ENCODE measurements around the gene MYO1F.
A peak's percentile ranks its signal among the peaks of the same experiment; 100 is the strongest.

DNA sequence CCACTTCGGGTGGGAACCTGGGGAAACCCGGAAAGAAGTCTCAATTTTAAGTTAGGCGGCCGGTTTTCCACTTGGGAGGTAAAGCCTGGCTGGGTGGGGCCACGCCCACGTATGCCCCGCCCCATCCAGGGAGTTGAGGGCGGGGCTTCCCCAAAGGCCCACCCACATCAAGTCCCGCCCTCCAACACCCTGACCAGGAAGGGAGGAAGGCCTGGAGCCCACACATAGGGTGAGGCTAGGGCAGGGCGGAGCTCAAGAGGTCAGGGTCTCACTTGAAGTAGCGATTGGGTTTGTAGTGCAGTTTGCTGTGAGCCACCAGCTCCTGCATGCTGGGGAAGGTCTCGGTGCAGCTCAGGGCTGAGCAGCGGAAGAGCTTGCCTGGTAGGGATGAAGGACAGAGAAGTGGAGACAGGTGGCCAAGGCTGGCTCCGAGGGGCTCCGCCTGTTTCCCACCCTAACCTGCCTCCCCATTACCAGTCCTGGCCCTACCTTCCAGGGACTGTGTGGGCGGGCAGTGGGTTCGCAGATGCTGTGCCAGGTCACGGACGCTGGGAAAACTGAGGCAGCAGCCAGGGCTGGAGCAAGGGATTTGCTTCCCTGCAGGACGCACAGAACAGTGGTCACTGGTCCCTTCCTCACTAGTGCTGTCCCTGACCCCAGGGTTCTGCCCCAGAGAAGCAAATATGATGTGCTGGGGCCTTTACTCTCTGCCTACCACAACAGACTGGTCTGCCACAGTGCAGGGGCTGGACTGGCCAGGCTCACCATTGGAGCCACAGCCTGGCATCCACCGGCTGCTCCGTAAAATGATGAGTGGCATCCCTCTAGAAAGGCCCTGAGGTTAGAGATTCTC lies 64.9 kb downstream of the MYO1F start:
- TF ChIP-seq, protein P1, sequence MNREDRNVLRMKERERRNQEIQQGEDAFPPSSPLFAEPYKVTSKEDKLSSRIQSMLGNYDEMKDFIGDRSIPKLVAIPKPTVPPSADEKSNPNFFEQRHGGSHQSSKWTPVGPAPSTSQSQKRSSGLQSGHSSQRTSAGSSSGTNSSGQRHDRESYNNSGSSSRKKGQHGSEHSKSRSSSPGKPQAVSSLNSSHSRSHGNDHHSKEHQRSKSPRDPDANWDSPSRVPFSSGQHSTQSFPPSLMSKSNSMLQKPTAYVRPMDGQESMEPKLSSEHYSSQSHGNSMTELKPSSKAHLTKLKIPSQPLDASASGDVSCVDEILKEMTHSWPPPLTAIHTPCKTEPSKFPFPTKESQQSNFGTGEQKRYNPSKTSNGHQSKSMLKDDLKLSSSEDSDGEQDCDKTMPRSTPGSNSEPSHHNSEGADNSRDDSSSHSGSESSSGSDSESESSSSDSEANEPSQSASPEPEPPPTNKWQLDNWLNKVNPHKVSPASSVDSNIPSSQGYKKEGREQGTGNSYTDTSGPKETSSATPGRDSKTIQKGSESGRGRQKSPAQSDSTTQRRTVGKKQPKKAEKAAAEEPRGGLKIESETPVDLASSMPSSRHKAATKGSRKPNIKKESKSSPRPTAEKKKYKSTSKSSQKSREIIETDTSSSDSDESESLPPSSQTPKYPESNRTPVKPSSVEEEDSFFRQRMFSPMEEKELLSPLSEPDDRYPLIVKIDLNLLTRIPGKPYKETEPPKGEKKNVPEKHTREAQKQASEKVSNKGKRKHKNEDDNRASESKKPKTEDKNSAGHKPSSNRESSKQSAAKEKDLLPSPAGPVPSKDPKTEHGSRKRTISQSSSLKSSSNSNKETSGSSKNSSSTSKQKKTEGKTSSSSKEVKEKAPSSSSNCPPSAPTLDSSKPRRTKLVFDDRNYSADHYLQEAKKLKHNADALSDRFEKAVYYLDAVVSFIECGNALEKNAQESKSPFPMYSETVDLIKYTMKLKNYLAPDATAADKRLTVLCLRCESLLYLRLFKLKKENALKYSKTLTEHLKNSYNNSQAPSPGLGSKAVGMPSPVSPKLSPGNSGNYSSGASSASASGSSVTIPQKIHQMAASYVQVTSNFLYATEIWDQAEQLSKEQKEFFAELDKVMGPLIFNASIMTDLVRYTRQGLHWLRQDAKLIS (CRISPR knock-in tag; IDR thresholded peaks at IDR 0.05): no peak
- TF ChIP-seq YY1 (IDR thresholded peaks at IDR 0.05; ENCODE audit: insufficient read depth, insufficient replicate concordance, low read depth, low read length) (no peak), POLR2AphosphoS5 (IDR thresholded peaks at IDR 0.05; ENCODE audit: low read depth, low read length) (peak; percentile 34; the same call in 1 of the 2 replicates), CBX2 (IDR thresholded peaks at IDR 0.05; ENCODE audit: low read depth, low read length) (no peak), CBX2 (CRISPR knock-in tag; IDR thresholded peaks at IDR 0.05; ENCODE audit: low read depth) (no peak), CTCF (CRISPR knock-in tag; IDR thresholded peaks at IDR 0.05) (no peak), BRF2 (CRISPR knock-in tag; IDR thresholded peaks at IDR 0.05) (no peak), RBAK (CRISPR knock-in tag; IDR thresholded peaks at IDR 0.05) (no peak), RFX1 (IDR thresholded peaks at IDR 0.05) (no peak), CC2D1A (CRISPR knock-in tag; IDR thresholded peaks at IDR 0.05) (no peak), KLF16 (CRISPR knock-in tag; IDR thresholded peaks at IDR 0.05) (no peak), HIVEP1 (CRISPR knock-in tag; IDR thresholded peaks at IDR 0.05) (no peak), MTF1 (CRISPR knock-in tag; IDR thresholded peaks at IDR 0.05) (no peak), ZNF547 (CRISPR knock-in tag; IDR thresholded peaks at IDR 0.05) (no peak)
- TF ChIP-seq, protein P2, sequence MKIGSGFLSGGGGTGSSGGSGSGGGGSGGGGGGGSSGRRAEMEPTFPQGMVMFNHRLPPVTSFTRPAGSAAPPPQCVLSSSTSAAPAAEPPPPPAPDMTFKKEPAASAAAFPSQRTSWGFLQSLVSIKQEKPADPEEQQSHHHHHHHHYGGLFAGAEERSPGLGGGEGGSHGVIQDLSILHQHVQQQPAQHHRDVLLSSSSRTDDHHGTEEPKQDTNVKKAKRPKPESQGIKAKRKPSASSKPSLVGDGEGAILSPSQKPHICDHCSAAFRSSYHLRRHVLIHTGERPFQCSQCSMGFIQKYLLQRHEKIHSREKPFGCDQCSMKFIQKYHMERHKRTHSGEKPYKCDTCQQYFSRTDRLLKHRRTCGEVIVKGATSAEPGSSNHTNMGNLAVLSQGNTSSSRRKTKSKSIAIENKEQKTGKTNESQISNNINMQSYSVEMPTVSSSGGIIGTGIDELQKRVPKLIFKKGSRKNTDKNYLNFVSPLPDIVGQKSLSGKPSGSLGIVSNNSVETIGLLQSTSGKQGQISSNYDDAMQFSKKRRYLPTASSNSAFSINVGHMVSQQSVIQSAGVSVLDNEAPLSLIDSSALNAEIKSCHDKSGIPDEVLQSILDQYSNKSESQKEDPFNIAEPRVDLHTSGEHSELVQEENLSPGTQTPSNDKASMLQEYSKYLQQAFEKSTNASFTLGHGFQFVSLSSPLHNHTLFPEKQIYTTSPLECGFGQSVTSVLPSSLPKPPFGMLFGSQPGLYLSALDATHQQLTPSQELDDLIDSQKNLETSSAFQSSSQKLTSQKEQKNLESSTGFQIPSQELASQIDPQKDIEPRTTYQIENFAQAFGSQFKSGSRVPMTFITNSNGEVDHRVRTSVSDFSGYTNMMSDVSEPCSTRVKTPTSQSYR (CRISPR knock-in tag; IDR thresholded peaks at IDR 0.05; ENCODE audit: borderline replicate concordance): no peak

Data from HepG2 (cell line).